Ovary (tissue), 3 donors: ENCODE results near the gene SLC2A6.

Experiments
- EP300 ChIP-seq: sonication (generic); formaldehyde crosslinking; IDR thresholded peaks from one replicate; pipeline ENCODE4 v1.6.1; 2017; ENCODE audit warnings: antibody characterized with exemption
- TF ChIP-seq, protein P1 (sequence below), 3 donors: fragments of 450-650 bp in 2 of 3; fragments of 200-600 bp in 1 of 3; IDR thresholded peaks; one replicate each; pipeline versions ENCODE4 v1.5.1 to v1.8.0; 2016 to 2022; ENCODE audit warnings: antibody characterized with exemption in 3 of 3, mild to moderate bottlenecking in 1 of 3
- donor health status: DM: no; HTN: no; CAD: no.

DNA sequence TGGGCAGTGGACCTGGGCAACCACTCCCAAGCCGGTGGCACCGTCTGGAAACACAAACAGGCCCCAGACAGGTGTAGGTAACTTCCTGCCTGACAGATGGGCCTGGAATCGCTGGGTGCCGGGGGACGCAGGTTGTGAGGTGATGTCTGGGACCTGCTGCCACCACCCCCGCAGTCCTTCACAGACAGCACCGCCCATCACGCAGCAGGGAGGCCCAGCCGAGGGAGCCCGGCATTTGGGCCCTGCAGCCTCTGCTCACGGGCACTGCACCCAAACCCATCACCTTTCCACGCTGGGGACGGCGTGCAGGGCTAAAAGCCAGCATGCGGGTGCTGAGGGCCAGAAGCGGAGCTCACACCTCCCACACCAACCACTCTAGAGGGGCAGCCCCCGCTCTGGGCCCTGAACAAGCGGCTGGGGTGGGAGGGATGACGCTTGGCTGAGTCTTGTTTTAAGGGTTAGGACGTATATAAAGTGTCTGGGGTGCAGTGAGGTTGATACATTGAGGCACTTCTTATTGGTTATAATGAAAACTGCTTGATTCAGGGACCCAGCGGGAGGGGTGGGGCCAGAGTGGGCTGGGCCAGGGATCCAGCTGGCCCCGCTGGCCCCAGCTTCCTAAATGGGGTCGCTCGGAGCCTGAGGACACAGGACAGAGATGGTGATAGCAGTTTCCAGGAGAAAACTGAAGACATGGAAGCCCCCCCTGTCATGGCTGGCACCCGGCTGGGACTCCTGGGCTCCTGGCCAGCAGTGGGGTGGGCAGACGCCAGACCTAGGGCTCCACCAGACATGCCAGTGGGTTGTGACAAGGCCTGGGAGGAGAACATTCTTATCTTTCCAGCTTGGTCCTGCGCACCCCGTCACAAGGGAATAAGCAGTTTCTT is 34.6 kb upstream of the SLC2A6 start:
- TF ChIP-seq, protein P1, sequence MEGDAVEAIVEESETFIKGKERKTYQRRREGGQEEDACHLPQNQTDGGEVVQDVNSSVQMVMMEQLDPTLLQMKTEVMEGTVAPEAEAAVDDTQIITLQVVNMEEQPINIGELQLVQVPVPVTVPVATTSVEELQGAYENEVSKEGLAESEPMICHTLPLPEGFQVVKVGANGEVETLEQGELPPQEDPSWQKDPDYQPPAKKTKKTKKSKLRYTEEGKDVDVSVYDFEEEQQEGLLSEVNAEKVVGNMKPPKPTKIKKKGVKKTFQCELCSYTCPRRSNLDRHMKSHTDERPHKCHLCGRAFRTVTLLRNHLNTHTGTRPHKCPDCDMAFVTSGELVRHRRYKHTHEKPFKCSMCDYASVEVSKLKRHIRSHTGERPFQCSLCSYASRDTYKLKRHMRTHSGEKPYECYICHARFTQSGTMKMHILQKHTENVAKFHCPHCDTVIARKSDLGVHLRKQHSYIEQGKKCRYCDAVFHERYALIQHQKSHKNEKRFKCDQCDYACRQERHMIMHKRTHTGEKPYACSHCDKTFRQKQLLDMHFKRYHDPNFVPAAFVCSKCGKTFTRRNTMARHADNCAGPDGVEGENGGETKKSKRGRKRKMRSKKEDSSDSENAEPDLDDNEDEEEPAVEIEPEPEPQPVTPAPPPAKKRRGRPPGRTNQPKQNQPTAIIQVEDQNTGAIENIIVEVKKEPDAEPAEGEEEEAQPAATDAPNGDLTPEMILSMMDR (IDR thresholded peaks at IDR 0.05) = no peak
- no peak for TF ChIP-seq EP300
